CD4-positive, alpha-beta T cell treated with Interferon gamma for 1 hour (primary cell): ENCODE data around the gene HOXA7.

Experiments used
- DNase-seq: peaks from one replicate; pipeline ENCODE4 v3.0.0-alpha.2; 2020

Gene HOXA7

DNA sequence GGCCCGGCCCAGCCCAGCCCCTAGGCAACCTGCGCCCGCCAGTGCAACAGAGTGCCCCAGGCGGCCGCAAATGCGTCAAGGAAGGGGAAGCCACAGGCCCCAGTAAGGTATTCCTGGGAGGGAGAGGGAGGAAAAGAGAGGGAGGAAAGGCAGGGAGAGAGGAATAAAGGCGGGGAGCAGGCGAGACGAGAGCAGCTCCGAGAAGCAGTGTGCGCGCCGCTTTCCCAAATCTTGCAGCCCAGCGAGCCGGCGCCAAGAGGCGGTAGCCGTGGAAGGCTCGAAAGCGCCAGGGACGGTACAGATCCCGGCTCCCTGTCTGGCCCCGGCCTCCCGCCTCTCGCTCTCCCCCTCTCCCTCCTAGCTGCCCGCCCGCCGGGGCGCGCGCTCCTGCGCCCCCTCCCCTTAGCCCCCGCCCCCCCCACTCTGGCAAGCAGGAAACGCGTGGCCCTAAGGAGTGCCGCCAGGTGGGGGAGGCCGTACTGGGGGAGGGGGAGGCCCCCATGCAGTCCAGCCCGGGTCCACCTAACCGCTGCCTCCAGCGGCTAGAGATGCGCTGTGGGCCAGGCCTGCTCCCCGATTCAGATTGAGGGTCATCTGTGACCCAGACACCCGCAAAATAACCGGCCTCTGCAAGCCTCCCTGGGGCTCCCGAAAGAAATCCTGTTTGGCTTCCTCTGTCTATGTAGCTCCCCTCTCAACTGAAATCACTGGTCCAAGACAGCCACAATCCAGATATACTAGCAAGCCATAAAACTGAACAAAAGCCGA lies 13.4 kb upstream of the HOXA7 start:
- DNase-seq, result no peak

GRCh38 chr7:27168265-27168947 lies 11.9 kb upstream of the HOXA7 start:
- no peak for DNase-seq

DNA sequence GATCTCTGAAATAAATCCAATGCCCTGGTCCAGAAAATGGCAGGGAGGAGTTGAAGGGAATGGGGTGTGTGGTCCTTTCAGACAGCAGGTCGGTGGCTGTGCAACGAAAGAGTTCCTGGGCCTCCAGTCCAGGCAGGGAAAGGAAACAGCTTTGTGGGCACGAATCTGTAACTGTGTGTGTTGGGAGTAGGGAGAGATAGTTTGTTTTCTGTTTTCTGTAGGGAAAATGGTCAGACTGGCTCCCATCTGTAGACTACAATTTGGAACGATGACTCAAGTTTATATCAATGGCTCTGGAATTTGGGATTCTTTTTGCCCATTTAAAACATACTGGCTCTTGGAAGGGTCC lies 11.4 kb upstream of the HOXA7 start:
- no peak for DNase-seq

DNA sequence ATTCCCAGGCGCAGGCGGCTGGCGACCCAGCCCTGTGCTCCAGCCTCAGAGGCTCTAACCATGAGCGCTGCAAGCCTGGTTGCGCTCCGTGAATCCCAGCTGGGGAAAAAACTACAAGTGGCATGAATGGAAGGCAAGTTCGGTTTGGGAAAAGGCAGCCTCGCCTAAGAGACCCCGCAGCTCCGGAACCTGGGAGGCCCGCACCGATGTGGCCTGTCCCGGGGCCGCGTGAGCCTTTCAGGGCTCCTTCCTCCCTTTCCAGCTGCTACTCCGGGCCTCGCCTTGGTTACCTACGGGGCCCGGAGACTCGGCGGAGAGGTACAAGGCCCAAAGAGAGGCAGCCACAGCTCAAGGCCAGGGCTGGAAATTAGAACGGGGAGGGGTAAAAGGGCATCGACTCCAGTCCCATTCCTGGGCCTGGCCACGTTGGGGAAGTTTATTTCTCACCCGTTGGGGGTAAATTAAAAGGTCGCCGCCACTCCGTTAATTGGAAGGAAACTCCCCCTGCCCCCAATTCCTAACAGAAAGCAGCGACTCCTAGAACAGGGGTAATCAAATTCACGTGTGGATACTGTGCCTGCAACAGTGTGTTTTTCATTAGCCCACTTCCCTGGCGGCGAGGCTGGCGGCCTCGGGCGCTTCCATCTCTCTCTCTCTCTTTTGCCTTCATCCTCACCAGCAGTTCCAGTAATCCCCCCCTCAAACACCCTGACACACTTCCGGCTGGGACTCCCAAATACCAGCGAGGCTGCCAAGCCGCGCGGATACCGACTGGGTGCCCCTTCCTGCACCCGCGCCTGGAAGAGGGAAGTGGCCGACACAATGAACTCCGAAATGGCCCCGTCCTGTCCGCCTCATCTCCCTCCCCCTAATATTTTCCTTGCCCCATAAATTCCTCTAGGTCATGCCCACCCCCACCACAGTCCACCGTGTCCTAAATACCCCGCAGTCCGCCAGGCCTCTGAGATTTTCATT lies 10.3 kb upstream of the HOXA7 start:
- no peak for DNase-seq

DNA sequence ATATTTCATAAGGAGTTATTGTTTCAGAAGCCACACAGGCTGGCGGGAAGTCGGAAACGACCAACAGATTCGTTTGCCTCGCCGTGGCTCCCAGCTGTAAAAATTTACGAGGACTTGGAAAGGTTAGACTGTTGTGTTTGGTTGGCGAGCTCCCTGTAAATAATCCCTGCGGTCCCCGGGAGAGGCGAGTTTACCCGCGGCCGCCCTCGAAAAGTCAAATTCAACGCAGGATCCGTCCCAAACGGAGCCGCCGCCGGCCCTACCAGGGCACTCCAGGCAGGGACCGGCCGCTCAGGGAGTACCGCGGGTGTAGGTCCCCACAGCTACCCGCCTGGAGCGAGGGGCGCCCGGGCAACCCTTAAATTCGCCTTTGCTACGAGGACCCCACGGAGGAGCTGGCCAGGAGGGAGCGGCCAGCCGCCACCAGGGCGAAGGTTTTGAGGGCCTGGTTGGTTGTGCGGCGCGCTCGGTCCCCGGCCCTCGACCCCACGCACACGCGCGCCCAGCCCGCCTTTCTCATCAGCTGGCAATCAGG lies 9.6 kb upstream of the HOXA7 start:
- no peak for DNase-seq

- peak; percentile 63 for DNase-seq
Measured at GRCh38 chr7:27165089-27165995, 8.9 kb upstream of the HOXA7 start, which contains the start of gene HOXA9. HOXA9 (minus strand) TSS chr7:27165537; CDS start chr7:27165457, 80 bp downstream.

DNA sequence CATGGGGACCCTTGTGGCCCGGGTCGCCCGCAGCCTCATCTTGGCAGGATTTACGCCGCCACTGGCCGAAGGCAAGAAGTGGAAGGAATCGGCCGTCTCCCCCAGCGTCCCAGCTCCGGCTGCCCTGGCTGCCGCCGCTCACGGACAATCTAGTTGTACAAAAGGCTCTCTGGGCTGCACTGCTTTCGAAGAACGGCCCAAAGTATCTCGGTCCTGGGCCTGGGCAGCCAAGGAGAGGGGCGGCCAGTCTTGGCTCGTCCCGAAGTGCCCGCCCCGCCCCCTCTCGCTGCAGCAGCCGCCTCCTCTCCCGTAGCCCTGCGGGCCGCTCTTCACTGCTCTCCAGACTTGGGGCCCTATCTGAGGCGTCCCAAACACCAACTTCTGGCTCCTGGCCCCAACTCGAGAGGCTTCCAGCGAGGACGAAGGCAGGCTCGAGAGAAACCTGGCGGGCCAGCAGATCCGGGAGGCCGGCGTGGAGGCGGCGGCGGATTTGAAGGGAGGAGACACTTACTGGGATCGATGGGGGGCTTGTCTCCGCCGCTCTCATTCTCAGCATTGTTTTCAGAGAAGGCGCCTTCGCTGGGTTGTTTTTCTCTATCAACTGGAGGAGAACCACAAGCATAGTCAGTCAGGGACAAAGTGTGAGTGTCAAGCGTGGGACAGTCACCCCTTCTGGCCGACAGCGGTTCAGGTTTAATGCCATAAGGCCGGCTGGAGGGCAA lies 8.1 kb upstream of the HOXA7 start:
- DNase-seq, result no peak

DNA sequence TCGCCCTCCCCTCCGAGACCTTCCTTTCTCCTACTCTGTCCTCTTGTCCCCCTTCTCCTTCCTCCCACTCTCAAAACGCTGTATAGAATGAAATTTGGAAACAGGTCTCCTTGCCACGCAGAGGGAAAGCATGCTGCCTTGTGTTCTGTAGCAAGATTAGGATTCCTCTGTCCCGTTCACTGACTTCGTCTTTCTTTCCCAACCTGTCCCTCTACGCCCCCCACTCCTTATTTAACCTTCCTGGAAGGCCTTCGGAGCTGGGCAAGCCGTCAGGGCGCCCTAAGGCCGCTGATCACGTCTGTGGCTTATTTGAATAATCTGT lies 7.5 kb upstream of the HOXA7 start:
- DNase-seq, result no peak

- DNase-seq, result no peak
Measured at GRCh38 chr7:27163288-27164044, 7.0 kb upstream of the HOXA7 start.

- DNase-seq, result no peak
Measured at GRCh38 chr7:27162561-27163287, 6.2 kb upstream of the HOXA7 start.

DNA sequence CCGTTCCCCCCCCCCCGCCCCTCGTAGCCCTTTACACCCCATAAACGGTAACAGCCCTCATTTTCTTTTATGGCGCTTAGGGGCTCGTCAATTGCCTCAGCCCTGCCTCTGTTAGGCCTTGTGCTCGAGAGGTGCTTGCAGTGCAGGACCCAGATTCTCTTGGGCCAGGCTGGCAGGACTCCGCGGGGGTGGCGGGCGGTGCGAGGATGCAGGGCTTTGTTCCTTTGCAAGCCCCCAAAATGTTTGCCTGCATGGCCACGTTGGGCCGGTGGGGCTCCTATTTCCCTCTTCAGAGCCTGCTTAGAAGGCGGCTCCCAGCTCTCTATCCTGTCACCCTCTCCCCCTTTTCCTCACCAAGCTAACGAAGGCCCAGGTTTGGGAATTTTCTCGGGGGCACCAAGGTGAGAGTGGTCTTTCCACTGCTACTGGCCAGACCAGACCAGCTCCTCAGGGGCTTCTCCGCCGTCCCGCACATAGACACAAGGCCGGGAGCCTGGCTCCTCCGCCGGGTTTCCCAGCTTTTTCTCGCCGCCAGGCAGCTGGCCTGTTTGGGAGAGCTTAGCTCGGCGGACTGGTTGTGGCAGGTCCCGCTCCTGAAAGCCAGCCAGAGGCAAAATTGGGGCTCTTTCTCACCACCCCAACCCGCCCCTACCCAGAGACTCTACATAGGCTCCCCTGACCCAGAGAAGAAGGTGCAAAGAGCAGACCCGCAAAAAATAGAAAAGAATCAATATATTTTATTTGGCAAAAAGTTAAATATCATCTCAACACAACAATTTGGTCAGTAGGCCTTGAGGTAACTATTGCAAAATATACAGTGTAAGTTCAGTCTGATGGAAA lies 5.5 kb upstream of the HOXA7 start:
- no peak for DNase-seq

GRCh38 chr7:27161214-27161720 lies 4.8 kb upstream of the HOXA7 start:
- peak; percentile 36 for DNase-seq

DNA sequence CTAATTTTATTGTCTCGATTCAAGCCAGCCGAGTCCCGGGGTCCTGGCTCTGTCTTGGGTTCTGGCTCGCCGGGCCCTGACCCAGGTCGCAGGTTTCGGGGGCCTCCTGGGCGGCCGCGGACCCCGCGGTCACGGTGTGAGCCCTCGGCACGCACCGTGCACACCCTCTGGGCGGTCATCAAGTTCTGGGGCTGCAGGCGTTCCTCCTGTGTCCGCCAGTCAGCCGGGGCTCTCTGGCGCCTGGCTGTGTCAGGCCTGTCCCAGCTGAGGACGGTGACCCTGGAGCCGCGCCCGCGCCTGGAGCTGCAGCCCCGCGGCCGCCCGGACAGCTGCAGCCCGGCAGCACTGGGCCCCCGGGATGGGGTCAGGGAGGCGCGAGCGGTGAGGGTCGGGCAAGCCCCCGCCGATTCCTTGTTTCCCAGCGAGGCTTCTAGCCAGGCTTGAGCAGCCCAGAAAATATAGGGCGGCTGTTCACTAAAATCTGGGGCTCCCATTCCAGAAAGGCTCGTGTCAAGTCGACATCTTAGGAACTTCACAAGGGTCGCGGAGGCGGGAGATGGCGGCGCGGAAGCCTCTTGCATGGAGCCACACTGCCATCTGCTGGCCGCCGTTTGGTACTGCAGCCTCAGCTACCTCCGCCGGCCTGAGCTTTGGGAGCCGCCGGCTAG lies 4.2 kb upstream of the HOXA7 start:
- DNase-seq, result peak; percentile 82

GRCh38 chr7:27160145-27160545 lies 3.7 kb upstream of the HOXA7 start:
- DNase-seq, result no peak

DNA sequence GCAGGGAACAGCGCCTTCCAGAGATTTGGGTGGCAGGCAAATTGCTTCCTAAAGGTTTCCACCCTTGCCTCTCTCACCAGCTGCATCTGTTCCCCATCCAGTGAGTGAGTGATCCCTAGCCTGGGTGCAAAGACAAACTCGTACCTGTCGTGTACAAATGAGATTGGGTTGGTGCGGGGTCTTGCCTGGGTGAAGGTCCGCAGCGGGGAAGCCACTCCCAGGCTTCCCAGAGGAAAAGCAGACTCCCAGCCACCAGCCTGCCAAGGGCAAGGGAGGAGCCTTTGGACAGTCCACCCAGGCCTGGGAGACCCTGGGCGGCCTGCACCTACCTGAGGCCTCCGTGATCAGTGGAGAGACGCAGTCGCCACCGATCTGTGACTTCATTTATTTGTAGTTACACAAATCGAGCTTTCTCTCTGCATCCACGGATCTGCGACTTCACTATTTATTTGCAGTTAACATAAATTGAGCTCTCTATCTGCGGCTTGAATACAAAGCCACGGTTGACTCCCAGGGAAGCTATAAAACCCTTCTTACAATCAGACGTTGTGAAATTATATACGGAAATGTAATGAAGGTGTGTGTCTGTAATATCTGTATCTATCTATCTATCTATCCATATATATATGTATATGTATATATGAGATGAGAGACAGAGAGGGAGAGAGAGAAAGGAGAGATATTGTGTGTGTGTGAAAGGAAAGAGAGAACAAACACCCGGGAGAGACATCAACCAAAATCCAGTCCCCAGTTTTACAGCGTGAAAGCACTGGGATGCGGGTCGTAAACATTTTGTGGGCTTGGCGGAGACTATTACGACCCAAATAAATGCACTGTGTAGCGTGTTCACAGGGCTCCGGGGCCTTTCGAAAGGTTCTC lies 3.0 kb upstream of the HOXA7 start:
- no peak for DNase-seq

DNA sequence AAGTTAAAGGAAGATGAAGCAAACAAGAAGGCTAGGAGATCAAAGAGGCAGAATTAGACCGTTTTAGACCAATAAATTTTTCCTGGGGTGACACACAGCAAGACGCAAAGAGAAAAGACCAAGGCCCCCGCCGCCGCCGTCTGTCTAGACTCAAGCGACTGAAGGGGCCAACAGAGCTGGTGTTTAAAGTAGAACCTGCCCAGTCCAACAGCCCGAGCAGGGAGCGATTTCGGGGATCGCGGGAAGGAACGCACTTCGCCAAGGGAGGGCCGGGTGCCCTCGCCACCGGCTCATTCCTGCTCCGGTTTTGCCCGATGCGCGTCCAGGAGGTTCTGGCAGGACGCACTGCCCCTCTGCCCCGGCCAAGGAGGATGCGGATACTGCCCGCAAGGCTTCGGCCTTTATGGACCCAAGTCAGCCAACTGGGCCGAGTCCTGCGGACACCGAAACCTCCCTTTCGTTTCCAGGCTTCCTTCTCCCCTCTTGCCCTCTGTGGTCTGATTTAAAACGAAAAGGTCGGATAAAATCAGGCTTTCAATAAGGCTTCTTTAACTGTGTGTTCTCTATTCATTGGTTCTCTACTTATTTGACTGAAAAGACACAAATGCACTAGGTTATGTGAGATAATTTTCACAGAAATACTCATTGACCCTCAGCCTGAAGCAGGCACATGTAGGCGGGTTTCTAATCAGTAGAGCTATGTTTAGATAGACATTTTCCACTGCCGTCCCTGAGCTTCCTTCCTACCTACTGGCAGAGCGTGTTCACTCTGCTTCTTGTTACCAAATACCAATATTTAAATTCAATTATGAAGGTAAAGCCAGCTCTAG lies 2.2 kb upstream of the HOXA7 start:
- no peak for DNase-seq
